OCI-LY1 (cell line): Measurements from ENCODE around the gene CIDEC.

ENCODE experiments used
- EZH2 ChIP-seq: fragments of 200-600 bp; sonication (generic), shearing (Covaris generic); IDR thresholded peaks from 2 replicates; pipeline ENCODE4 v1.8.0; 2017; ENCODE audit warnings: borderline replicate concordance, mixed run types, mild to moderate bottlenecking, antibody characterized with exemption, low read length, moderate library complexity, mixed read lengths
- TF ChIP-seq, protein P1 (sequence below): fragments of 200-600 bp; sonication (generic), shearing (Covaris generic); IDR thresholded peaks from 2 replicates; pipeline ENCODE4 v1.5.1; 2017; ENCODE audit warnings: mild to moderate bottlenecking, antibody characterized with exemption, low read length, moderate library complexity, mixed read lengths

DNA sequence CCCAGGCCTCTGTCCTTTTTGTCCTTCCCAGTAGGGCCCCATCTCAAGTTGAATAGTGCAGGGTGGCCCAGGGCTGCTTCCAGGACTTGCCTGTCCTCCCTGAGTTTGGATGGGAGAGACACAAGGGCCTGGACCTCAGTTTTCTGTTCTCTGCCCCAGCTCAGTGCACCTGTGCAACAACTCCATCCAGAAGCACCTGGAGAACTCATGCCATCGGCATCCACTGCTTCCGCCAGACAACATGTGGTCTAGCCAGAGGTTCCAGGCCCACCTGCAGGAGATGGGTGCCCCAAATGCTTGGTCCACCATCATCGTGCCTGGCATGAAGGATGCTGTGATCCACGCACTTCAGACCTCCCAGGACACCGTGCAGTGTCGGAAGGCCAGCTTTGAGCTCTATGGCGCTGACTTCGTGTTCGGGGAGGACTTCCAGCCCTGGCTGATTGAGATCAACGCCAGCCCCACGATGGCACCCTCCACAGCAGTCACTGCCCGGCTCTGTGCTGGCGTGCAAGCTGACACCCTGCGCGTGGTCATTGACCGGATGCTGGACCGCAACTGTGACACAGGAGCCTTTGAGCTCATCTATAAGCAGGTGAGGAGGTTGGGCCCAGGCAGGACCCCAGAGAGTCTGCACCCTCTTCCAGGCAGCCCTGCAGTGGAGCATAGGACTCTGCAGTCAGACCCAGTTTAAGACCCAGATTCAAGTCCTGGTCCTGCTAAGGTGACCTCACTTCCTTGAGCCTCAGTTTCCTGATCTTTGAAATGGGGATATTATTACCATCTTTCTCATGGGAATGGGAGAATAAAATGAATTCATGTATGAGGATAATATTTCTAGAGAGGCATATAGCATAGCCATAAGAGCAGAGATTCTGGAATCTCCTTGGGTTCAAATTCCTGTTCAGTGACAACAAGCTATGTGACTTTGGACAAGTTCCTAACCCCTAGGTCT, 51.0 kb downstream of the CIDEC start:
- TF ChIP-seq, protein P1, sequence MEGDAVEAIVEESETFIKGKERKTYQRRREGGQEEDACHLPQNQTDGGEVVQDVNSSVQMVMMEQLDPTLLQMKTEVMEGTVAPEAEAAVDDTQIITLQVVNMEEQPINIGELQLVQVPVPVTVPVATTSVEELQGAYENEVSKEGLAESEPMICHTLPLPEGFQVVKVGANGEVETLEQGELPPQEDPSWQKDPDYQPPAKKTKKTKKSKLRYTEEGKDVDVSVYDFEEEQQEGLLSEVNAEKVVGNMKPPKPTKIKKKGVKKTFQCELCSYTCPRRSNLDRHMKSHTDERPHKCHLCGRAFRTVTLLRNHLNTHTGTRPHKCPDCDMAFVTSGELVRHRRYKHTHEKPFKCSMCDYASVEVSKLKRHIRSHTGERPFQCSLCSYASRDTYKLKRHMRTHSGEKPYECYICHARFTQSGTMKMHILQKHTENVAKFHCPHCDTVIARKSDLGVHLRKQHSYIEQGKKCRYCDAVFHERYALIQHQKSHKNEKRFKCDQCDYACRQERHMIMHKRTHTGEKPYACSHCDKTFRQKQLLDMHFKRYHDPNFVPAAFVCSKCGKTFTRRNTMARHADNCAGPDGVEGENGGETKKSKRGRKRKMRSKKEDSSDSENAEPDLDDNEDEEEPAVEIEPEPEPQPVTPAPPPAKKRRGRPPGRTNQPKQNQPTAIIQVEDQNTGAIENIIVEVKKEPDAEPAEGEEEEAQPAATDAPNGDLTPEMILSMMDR, result no peak
- TF ChIP-seq EZH2, result no peak
